Skin epidermis (tissue), 12 donors: ENCODE data around the gene HMGB1.
A peak's percentile ranks its signal among the peaks of the same experiment; 100 is the strongest.

Experiments used
- H3K27ac ChIP-seq, 21 experiments: fragments of 200-600 bp; sonication (generic) in 11 of 21; one replicate each; pipeline ENCODE4 v1.5.0; 2020; ENCODE audit warnings: mild to moderate bottlenecking in 3 of 21, inconsistent platforms in 2 of 21, moderate library complexity in 2 of 21
- H3K4me3 ChIP-seq, 7 experiments: fragments of 200-600 bp; sonication (generic) in 2 of 7; one replicate each; pipeline ENCODE4 v1.5.0; 2020; ENCODE audit warnings: inconsistent platforms in 2 of 7, mild to moderate bottlenecking in 2 of 7, moderate library complexity in 1 of 7

Gene HMGB1

DNA sequence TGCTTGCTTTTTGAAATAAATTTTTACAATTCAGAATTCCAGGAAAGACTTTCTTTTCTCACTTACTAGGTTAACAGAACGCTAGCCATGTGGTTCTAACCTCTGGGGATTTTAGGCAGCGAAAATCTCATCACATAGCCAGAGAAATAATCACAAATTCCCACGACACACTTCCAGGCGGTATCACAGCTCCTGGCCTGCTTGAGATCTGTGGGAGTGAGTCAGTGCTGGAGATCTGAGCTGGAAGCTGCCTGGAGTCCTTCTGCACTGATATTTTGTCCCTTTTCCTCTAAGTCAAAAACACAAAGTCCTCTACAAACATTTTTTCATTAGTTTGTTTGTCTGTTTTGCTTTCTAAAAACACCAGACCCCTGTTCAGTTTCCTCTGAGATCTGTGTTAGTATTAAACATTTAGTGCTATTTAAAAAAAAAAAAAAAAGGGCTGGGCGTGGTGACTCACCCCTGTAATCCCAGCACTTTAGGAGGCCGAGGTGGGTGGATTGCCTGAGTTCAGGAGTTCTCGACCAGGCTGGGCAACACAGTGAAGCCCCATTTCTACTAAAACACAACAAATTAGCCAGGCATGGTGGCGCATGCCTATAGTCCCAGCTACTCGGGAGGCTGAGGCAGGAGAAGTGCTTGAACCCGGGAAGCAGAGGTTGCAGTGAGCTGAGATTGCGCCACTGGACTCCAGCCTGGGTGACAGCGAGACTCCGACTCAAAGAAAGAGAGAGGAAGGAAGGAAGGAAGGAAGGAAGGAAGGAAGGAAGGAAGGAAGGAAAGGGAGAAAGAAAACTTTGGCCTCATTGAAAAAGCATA lies 55.6 kb downstream of the HMGB1 start:
- Histone ChIP-seq H3K27ac (peak overlapping the region in 16 of 21 experiments; percentile 0 to 94 (median 85)), H3K4me3 (no peak overlapping the region)

DNA sequence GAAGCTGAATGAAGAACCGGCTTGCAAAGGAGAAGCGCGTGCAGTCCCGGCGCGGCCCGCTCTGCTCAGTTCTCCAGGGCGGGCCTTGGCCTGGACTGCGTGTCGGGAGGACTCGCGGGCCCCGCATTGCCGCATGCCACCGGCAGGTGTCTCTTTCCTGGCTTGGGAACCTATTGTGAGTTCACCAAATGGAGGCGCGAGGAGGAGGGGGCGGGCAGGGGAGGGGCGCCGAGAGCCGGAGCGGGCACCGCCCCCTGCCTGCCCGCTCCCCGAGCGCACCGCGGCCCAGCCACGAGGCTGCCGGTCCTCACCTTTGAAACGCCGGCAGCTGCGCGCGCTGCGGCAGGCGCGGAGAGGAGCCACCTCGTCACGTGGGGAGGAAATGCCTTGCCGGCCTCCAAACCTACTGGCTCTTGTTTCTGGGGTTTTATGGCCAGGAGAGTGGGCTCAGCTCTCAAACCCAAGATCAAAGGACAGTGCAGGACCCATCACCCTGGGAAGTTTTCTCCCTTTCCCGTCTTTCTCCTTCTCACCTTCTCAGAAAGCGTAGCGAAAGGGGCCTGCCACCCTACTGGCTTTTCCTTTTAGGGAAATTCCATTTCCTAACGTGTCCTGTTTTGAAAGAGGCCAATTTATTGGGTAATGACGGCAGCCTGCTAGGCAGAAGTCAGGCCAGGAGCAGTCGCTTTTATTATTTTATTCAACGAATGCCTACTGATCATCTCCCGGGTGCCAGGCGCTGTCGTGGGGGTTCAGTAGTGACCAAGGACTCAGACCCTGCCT lies 57.2 kb downstream of the HMGB1 start:
- Histone ChIP-seq H3K27ac (peak overlapping the region in 20 of 21 experiments; percentile 61 to 94 (median 82)), H3K4me3 (peak overlapping the region; percentile 4 to 38 (median 24))

- Histone ChIP-seq H3K27ac (peak overlapping the region in 1 of 21 experiments; percentile 9), H3K4me3 (no peak overlapping the region)
Observed at GRCh38 chr13:30406779-30407416, 58.8 kb downstream of the HMGB1 start.
